Measurements from ENCODE around the gene JOSD2. TPM values are rescaled to one million over a fixed set of nuclear protein-coding genes. Genes with fewer than 3 reads are reported as not detected.

The JOSD2 gene
- total and polyA plus RNA-seq, 2 donors = 15.9 to 51.2 TPM

- Histone ChIP-seq H3K27me3 (ENCODE audit: control insufficient read depth in 2 of 2, insufficient read depth in 1 of 2, low read length in 1 of 2) (peaks cover 0 to 49% of the 10 kb centered on the region in 2 donors), H3K4me1 (ENCODE audit: control insufficient read depth in 2 of 2, insufficient read depth in 2 of 2, low read length in 2 of 2) (no peaks in the 10 kb centered on the region), H3K4me3 (ENCODE audit: low read length in 2 of 2) (no peak overlapping the region), H3K27ac (ENCODE audit: low read depth in 1 of 2, low read length in 1 of 2) (no peak overlapping the region), H3K36me3 (ENCODE audit: control insufficient read depth in 2 of 2, insufficient read depth in 2 of 2, low read length in 1 of 2) (no peaks in the 10 kb centered on the region), H3K9me3 (ENCODE audit: control insufficient read depth in 2 of 2, insufficient read depth in 1 of 2, low read length in 1 of 2) (no peaks in the 10 kb centered on the region)
- 10% methylated on average over 9 of the region's 12 CpGs for WGBS
- no peak for DNase-seq (ENCODE audit: low read depth in 6 of 9, low spot score in 9 of 9)
Observed at GRCh38 chr19:50492303-50493052, 18.5 kb downstream of the JOSD2 start.

GRCh38 chr19:50490991-50491472 lies 20.0 kb downstream of the JOSD2 start:
- no peak for DNase-seq (ENCODE audit: low read depth in 6 of 9, low spot score in 9 of 9)
- no peaks in the 10 kb centered on the region for H3K36me3 ChIP-seq (ENCODE audit: control insufficient read depth in 2 of 2, insufficient read depth in 2 of 2, low read length in 1 of 2)
- H3K4me1 ChIP-seq (ENCODE audit: control insufficient read depth in 2 of 2, insufficient read depth in 2 of 2, low read length in 2 of 2) = no peaks in the 10 kb centered on the region
- H3K9me3 ChIP-seq (ENCODE audit: control insufficient read depth in 2 of 2, insufficient read depth in 1 of 2, low read length in 1 of 2) = peaks cover 0 to 11% of the 10 kb centered on the region in 2 donors
- no peak overlapping the region for H3K4me3 ChIP-seq (ENCODE audit: low read length in 2 of 2)
- H3K27me3 ChIP-seq (ENCODE audit: control insufficient read depth in 2 of 2, insufficient read depth in 1 of 2, low read length in 1 of 2) = peaks cover 0 to 50% of the 10 kb centered on the region in 2 donors
- WGBS = 66% methylated on average over 26 of the region's 26 CpGs
- no peak overlapping the region for H3K27ac ChIP-seq (ENCODE audit: low read depth in 1 of 2, low read length in 1 of 2)

GRCh38 chr19:50490411-50490811 lies 20.6 kb downstream of the JOSD2 start:
- Histone ChIP-seq H3K4me1 (ENCODE audit: control insufficient read depth in 2 of 2, insufficient read depth in 2 of 2, low read length in 2 of 2) (no peaks in the 10 kb centered on the region), H3K27me3 (ENCODE audit: control insufficient read depth in 2 of 2, insufficient read depth in 1 of 2, low read length in 1 of 2) (peaks cover 0 to 50% of the 10 kb centered on the region in 2 donors), H3K27ac (ENCODE audit: low read depth in 1 of 2, low read length in 1 of 2) (no peak overlapping the region), H3K9me3 (ENCODE audit: control insufficient read depth in 2 of 2, insufficient read depth in 1 of 2, low read length in 1 of 2) (peaks cover 0 to 13% of the 10 kb centered on the region in 2 donors), H3K36me3 (ENCODE audit: control insufficient read depth in 2 of 2, insufficient read depth in 2 of 2, low read length in 1 of 2) (no peaks in the 10 kb centered on the region), H3K4me3 (ENCODE audit: low read length in 2 of 2) (no peak overlapping the region)
- no peak for DNase-seq (ENCODE audit: low read depth in 6 of 9, low spot score in 9 of 9)
- whole genome bisulfite sequencing = 98% methylated on average over 18 of the region's 18 CpGs

- Histone ChIP-seq H3K4me3 (ENCODE audit: low read length in 2 of 2) (no peak overlapping the region), H3K4me1 (ENCODE audit: control insufficient read depth in 2 of 2, insufficient read depth in 2 of 2, low read length in 2 of 2) (no peaks in the 10 kb centered on the region), H3K27me3 (ENCODE audit: control insufficient read depth in 2 of 2, insufficient read depth in 1 of 2, low read length in 1 of 2) (peaks cover 0 to 50% of the 10 kb centered on the region in 2 donors), H3K36me3 (ENCODE audit: control insufficient read depth in 2 of 2, insufficient read depth in 2 of 2, low read length in 1 of 2) (no peaks in the 10 kb centered on the region), H3K27ac (ENCODE audit: low read depth in 1 of 2, low read length in 1 of 2) (no peak overlapping the region), H3K9me3 (ENCODE audit: control insufficient read depth in 2 of 2, insufficient read depth in 1 of 2, low read length in 1 of 2) (peaks cover 0 to 13% of the 10 kb centered on the region in 2 donors)
- DNase-seq (ENCODE audit: low read depth in 6 of 9, low spot score in 9 of 9) = no peak
- 89% methylated on average over 24 of the region's 24 CpGs for WGBS
Observed at GRCh38 chr19:50489461-50490011, 21.5 kb downstream of the JOSD2 start.

- 49% methylated on average over 13 of the region's 13 CpGs for WGBS
- no peaks in the 10 kb centered on the region for H3K36me3 ChIP-seq (ENCODE audit: control insufficient read depth in 2 of 2, insufficient read depth in 2 of 2, low read length in 1 of 2)
- H3K27ac ChIP-seq (ENCODE audit: low read depth in 1 of 2, low read length in 1 of 2) = no peak overlapping the region
- no peaks in the 10 kb centered on the region for H3K4me1 ChIP-seq (ENCODE audit: control insufficient read depth in 2 of 2, insufficient read depth in 2 of 2, low read length in 2 of 2)
- peaks cover 0 to 50% of the 10 kb centered on the region in 2 donors for H3K27me3 ChIP-seq (ENCODE audit: control insufficient read depth in 2 of 2, insufficient read depth in 1 of 2, low read length in 1 of 2)
- no peak for DNase-seq (ENCODE audit: low read depth in 6 of 9, low spot score in 9 of 9)
- peaks cover 0 to 13% of the 10 kb centered on the region in 2 donors for H3K9me3 ChIP-seq (ENCODE audit: control insufficient read depth in 2 of 2, insufficient read depth in 1 of 2, low read length in 1 of 2)
- H3K4me3 ChIP-seq (ENCODE audit: low read length in 2 of 2) = no peak overlapping the region
Observed at GRCh38 chr19:50488389-50489194, 22.4 kb downstream of the JOSD2 start.

GRCh38 chr19:50486823-50487515 lies 24.0 kb downstream of the JOSD2 start:
- H3K9me3 ChIP-seq (ENCODE audit: control insufficient read depth in 2 of 2, insufficient read depth in 1 of 2, low read length in 1 of 2) = peaks cover 0 to 13% of the 10 kb centered on the region in 2 donors
- no peaks in the 10 kb centered on the region for H3K4me1 ChIP-seq (ENCODE audit: control insufficient read depth in 2 of 2, insufficient read depth in 2 of 2, low read length in 2 of 2)
- H3K36me3 ChIP-seq (ENCODE audit: control insufficient read depth in 2 of 2, insufficient read depth in 2 of 2, low read length in 1 of 2) = peaks cover 9% of the 10 kb centered on the region in 2 donors
- peaks cover 0 to 38% of the 10 kb centered on the region in 2 donors for H3K27me3 ChIP-seq (ENCODE audit: control insufficient read depth in 2 of 2, insufficient read depth in 1 of 2, low read length in 1 of 2)
- no peak for DNase-seq (ENCODE audit: low read depth in 6 of 9, low spot score in 9 of 9)
- no peak overlapping the region for H3K27ac ChIP-seq (ENCODE audit: low read depth in 1 of 2, low read length in 1 of 2)
- 86% methylated on average over 18 of the region's 18 CpGs for WGBS
- no peak overlapping the region for H3K4me3 ChIP-seq (ENCODE audit: low read length in 2 of 2)

- H3K4me3 ChIP-seq (ENCODE audit: low read length in 2 of 2) = no peak overlapping the region
- peaks cover 14 to 25% of the 10 kb centered on the region in 2 donors for H3K36me3 ChIP-seq (ENCODE audit: control insufficient read depth in 2 of 2, insufficient read depth in 2 of 2, low read length in 1 of 2)
- H3K4me1 ChIP-seq (ENCODE audit: control insufficient read depth in 2 of 2, insufficient read depth in 2 of 2, low read length in 2 of 2) = no peaks in the 10 kb centered on the region
- peaks cover 0 to 24% of the 10 kb centered on the region in 2 donors for H3K27me3 ChIP-seq (ENCODE audit: control insufficient read depth in 2 of 2, insufficient read depth in 1 of 2, low read length in 1 of 2)
- H3K9me3 ChIP-seq (ENCODE audit: control insufficient read depth in 2 of 2, insufficient read depth in 1 of 2, low read length in 1 of 2) = peaks cover 0 to 13% of the 10 kb centered on the region in 2 donors
- no peak overlapping the region for H3K27ac ChIP-seq (ENCODE audit: low read depth in 1 of 2, low read length in 1 of 2)
- 97% methylated on average over 10 of the region's 10 CpGs for WGBS
- DNase-seq (ENCODE audit: low read depth in 6 of 9, low spot score in 9 of 9) = no peak
Observed at GRCh38 chr19:50485284-50485955, 25.6 kb downstream of the JOSD2 start.

GRCh38 chr19:50482916-50483315 lies 28.1 kb downstream of the JOSD2 start:
- Histone ChIP-seq H3K9me3 (ENCODE audit: control insufficient read depth in 2 of 2, insufficient read depth in 1 of 2, low read length in 1 of 2) (peaks cover 0 to 29% of the 10 kb centered on the region in 2 donors), H3K4me3 (ENCODE audit: low read length in 2 of 2) (no peak overlapping the region), H3K27me3 (ENCODE audit: control insufficient read depth in 2 of 2, insufficient read depth in 1 of 2, low read length in 1 of 2) (peaks cover 0 to 9% of the 10 kb centered on the region in 2 donors), H3K4me1 (ENCODE audit: control insufficient read depth in 2 of 2, insufficient read depth in 2 of 2, low read length in 2 of 2) (no peaks in the 10 kb centered on the region), H3K36me3 (ENCODE audit: control insufficient read depth in 2 of 2, insufficient read depth in 2 of 2, low read length in 1 of 2) (peaks cover 24 to 44% of the 10 kb centered on the region in 2 donors), H3K27ac (ENCODE audit: low read depth in 1 of 2, low read length in 1 of 2) (no peak overlapping the region)
- no peak for DNase-seq (ENCODE audit: low read depth in 6 of 9, low spot score in 9 of 9)
- 96% methylated on average over 10 of the region's 10 CpGs for WGBS

All from thymus (tissue), 11 donors.